ENCODE data around the gene IGLL5.

IGLL5 gene

GRCh38 chr22:22897091-22897490, 9.5 kb downstream of the IGLL5 start:
- TF ChIP-seq, protein P1, sequence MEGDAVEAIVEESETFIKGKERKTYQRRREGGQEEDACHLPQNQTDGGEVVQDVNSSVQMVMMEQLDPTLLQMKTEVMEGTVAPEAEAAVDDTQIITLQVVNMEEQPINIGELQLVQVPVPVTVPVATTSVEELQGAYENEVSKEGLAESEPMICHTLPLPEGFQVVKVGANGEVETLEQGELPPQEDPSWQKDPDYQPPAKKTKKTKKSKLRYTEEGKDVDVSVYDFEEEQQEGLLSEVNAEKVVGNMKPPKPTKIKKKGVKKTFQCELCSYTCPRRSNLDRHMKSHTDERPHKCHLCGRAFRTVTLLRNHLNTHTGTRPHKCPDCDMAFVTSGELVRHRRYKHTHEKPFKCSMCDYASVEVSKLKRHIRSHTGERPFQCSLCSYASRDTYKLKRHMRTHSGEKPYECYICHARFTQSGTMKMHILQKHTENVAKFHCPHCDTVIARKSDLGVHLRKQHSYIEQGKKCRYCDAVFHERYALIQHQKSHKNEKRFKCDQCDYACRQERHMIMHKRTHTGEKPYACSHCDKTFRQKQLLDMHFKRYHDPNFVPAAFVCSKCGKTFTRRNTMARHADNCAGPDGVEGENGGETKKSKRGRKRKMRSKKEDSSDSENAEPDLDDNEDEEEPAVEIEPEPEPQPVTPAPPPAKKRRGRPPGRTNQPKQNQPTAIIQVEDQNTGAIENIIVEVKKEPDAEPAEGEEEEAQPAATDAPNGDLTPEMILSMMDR (IDR thresholded peaks at IDR 0.05) = no peak

DNA sequence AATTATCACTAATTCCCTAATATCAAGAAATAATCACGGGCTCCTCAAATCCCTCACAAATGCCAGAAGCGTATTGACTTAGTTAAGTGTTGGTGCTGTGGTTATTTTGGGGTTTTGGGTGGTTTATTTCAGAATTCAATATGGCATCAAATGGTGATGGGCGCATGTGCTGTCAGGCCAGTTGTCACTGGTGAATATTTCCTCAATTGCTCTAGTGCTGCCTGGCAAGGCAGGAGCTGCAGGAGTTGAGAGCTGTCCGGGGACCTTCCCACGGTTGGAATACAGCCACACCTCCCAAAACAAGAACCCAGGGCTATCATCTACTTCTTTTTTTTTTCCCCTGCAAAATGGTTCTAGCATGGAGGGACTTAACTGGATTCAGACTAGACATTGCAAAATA, 10.3 kb downstream of the IGLL5 start:
- TF ChIP-seq, protein P1 (IDR thresholded peaks at IDR 0.05) = no peak

GRCh38 chr22:22901578-22902218, 14.1 kb downstream of the IGLL5 start:
- TF ChIP-seq, protein P1 (IDR thresholded peaks at IDR 0.05) = no peak

GRCh38 chr22:22902247-22903001, 14.8 kb downstream of the IGLL5 start:
- TF ChIP-seq, protein P1 (IDR thresholded peaks at IDR 0.05) = no peak

GRCh38 chr22:22903355-22903777, 15.8 kb downstream of the IGLL5 start:
- TF ChIP-seq, protein P1 (IDR thresholded peaks at IDR 0.05) = no peak

DNA sequence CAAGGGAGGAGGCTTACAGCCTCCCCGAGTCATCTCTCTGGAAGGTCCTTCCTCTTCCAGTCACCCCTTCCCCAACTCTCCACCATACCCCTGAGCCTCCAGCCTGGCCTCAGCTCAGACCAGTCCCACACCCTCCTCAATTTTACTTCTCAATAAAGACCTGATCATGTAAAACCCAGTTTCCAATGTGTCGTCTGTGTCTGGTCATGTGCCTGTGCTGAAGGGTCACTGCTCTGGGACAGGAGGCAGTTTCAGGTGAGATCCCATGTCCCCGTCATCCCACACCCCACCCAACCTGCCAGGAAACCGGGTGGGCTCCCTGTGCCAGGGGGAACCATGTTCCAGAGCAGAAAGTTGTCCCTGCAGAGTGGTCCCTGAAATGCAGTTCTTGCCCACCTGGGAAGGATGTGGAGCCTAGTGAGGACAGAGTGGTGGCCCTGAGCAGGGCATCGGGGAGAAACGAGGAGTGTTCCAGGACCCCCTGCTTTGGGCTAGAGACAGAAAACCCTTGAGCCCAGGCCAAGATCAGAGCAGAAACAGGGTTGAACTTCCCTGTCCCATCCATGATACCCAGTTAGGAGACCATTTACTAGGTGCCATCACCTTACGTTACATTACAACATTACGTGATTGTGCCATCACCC, 19.4 kb downstream of the IGLL5 start:
- TF ChIP-seq, protein P1 (IDR thresholded peaks at IDR 0.05) = no peak

GRCh38 chr22:22907551-22908494, 20.2 kb downstream of the IGLL5 start:
- TF ChIP-seq, protein P1 (IDR thresholded peaks at IDR 0.05) = no peak
